ENCODE data around the gene ABCB11.
"Not testable (repeated sequence)": the region's sequence is repeated elsewhere in the genome, so short reads cannot be mapped to it uniquely, and the experiment has no call there.

Gene ABCB11

DNA sequence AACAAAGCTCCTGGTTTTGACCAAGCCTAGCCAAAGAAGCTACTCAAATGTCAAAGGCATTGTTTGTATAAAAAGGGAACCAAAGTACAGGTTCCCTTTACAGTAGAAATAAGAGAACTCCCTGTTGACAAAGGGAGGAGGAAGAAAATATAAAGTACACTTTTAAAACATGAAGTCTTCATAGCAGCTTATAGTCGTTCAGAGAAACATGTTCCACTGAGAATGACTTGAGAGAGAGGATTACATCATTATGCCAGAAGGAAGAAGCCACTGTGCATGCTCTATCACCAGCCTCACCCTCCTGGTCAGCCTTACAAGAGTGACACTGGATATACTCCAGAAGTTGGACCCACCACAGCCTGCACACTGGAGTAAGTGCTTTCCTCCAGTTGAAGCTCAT, 35.8 kb upstream of the ABCB11 start:
- no peaks in the 10 kb centered on the region for H3K9me3 ChIP-seq (ENCODE audit: control insufficient read depth in 2 of 2, low read length in 2 of 2)

DNA sequence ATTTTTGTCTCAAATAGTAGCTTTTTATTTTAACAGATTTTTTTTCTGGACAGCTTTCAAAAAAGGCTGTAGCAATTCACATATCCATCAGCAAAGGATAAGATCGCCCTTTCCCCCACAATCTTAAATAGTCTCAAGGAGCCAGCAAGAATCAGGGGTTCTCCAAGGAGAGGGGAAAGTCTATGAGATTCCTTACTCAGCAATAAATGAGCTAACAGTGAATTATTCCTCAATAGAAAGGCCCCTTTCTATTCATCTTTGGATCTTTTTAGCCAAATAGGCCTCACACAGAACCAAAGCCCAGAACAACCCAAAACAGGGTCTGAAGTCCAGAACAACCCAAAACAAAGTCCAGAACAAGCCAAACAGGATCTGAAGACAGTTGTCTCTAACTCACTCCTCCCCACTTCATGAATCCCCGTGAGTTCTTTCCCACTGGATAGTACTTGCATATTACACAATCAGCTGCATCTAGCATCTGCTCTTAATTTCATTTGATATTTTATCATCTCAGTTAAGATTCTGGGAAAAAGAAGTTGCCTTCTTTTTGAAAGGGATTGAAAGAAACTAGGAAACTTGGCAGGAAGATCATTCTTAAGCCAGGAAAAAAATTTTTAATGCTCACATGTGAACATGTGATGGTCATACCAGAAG, 34.9 kb upstream of the ABCB11 start:
- H3K36me3 ChIP-seq (ENCODE audit: control insufficient read depth in 2 of 2, insufficient read depth in 2 of 2, low read length in 2 of 2) = no peaks in the 10 kb centered on the region
- no peaks in the 10 kb centered on the region for H3K27me3 ChIP-seq (ENCODE audit: control insufficient read depth in 2 of 2, insufficient read depth in 2 of 2, low read length in 2 of 2)
- H3K9ac ChIP-seq (ENCODE audit: low read depth in 1 of 2, low read length in 2 of 2) = no peak overlapping the region
- no peaks in the 10 kb centered on the region for H3K9me3 ChIP-seq (ENCODE audit: control insufficient read depth in 2 of 2, low read length in 2 of 2)
- H3K4me1 ChIP-seq (ENCODE audit: control insufficient read depth in 2 of 2, insufficient read depth in 2 of 2, low read length in 2 of 2) = peaks cover 14 to 24% of the 10 kb centered on the region in 2 donors
- H3K4me3 ChIP-seq (ENCODE audit: low read length in 2 of 2) = no peak overlapping the region
- H3K27ac ChIP-seq (ENCODE audit: low read depth in 2 of 2, low read length in 2 of 2) = peak overlapping the region; percentile 85 to 86

More for the DNA sequence above, 35.8 kb upstream of the ABCB11 start:
- Histone ChIP-seq H3K36me3 (ENCODE audit: control insufficient read depth in 2 of 2, insufficient read depth in 2 of 2, low read length in 2 of 2) (no peaks in the 10 kb centered on the region), H3K4me3 (ENCODE audit: low read length in 2 of 2) (peak overlapping the region; percentile 20 to 63), H3K9ac (ENCODE audit: low read depth in 1 of 2, low read length in 2 of 2) (peak overlapping the region; percentile 20 to 44), H3K27me3 (ENCODE audit: control insufficient read depth in 2 of 2, insufficient read depth in 2 of 2, low read length in 2 of 2) (no peaks in the 10 kb centered on the region), H3K27ac (ENCODE audit: low read depth in 2 of 2, low read length in 2 of 2) (peak overlapping the region; percentile 85 to 86), H3K4me1 (ENCODE audit: control insufficient read depth in 2 of 2, insufficient read depth in 2 of 2, low read length in 2 of 2) (peaks cover 14 to 24% of the 10 kb centered on the region in 2 donors)

DNA sequence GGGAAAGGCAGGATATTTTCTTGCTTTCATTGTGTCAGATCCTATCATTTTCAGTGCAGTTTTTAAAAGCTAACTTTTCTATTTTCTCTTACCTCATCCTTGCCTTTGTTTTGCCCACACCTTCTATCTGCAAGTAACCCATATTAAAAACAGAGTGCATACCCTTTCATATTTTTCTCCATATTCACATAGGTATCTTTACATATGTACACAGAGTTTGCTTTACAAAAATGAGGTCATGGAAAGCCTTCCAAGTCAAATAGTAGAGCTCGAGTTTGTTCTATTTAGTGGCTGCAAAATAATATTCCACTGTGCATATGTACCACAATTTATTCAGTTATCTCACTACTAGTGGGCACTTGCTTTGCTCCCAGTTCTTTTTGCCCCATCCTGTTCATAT, 34.3 kb upstream of the ABCB11 start:
- no peaks in the 10 kb centered on the region for H3K27me3 ChIP-seq (ENCODE audit: control insufficient read depth in 2 of 2, insufficient read depth in 2 of 2, low read length in 2 of 2)
- H3K4me3 ChIP-seq (ENCODE audit: low read length in 2 of 2) = no peak overlapping the region
- H3K36me3 ChIP-seq (ENCODE audit: control insufficient read depth in 2 of 2, insufficient read depth in 2 of 2, low read length in 2 of 2) = no peaks in the 10 kb centered on the region
- H3K27ac ChIP-seq (ENCODE audit: low read depth in 2 of 2, low read length in 2 of 2) = no peak overlapping the region
- H3K9me3 ChIP-seq (ENCODE audit: control insufficient read depth in 2 of 2, low read length in 2 of 2) = no peaks in the 10 kb centered on the region
- no peak overlapping the region for H3K9ac ChIP-seq (ENCODE audit: low read depth in 1 of 2, low read length in 2 of 2)
- H3K4me1 ChIP-seq (ENCODE audit: control insufficient read depth in 2 of 2, insufficient read depth in 2 of 2, low read length in 2 of 2) = peaks cover 14 to 24% of the 10 kb centered on the region in 2 donors

DNA sequence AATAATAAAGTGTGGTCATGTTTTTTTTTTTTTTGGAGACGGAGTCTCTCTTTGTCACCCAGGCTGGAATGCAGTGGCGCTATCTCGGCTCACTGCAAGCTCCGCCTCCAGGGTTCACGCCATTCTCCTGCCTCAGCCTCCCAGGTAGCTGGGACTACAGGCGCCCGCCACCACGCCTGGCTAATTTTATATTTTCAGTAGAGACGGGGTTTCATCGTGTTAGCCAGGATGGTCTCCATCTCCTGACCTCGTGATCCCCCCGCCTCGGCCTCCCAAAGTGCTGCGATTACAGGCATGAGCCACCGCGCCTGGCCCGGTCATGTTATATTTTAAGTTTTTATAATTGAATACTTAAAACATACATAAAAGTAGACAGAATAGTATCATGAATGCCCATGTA, 33.1 kb upstream of the ABCB11 start:
- H3K4me3 ChIP-seq (ENCODE audit: low read length in 2 of 2); H3K9ac ChIP-seq (ENCODE audit: low read depth in 1 of 2, low read length in 2 of 2); H3K36me3 ChIP-seq (ENCODE audit: control insufficient read depth in 2 of 2, insufficient read depth in 2 of 2, low read length in 2 of 2); H3K9me3 ChIP-seq (ENCODE audit: control insufficient read depth in 2 of 2, low read length in 2 of 2); H3K27me3 ChIP-seq (ENCODE audit: control insufficient read depth in 2 of 2, insufficient read depth in 2 of 2, low read length in 2 of 2); H3K27ac ChIP-seq (ENCODE audit: low read depth in 2 of 2, low read length in 2 of 2): not testable (repeated sequence)
- peaks cover 14 to 24% of the 10 kb centered on the region in 2 donors for H3K4me1 ChIP-seq (ENCODE audit: control insufficient read depth in 2 of 2, insufficient read depth in 2 of 2, low read length in 2 of 2)

DNA sequence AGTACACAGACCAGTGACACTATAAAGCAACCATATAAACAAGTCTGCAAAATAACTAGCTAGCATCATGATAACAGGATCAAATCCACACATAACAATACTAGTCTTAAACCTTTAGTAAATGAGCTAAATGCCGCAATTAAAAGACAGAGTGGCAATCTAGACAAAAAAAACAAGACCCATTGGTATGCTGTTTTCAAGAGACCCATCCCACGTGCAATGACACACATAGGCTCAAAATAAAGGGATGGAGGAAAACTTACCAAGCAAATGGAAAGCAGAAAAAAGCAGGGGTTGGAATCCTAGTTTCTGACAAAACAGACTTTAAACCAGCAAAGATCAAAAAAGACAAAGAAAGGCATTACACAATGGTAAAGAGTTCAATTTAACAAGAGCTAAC, 23.5 kb upstream of the ABCB11 start:
- H3K9ac ChIP-seq (ENCODE audit: low read depth in 1 of 2, low read length in 2 of 2); H3K4me1 ChIP-seq (ENCODE audit: control insufficient read depth in 2 of 2, insufficient read depth in 2 of 2, low read length in 2 of 2); H3K9me3 ChIP-seq (ENCODE audit: control insufficient read depth in 2 of 2, low read length in 2 of 2): not testable (repeated sequence)

DNA sequence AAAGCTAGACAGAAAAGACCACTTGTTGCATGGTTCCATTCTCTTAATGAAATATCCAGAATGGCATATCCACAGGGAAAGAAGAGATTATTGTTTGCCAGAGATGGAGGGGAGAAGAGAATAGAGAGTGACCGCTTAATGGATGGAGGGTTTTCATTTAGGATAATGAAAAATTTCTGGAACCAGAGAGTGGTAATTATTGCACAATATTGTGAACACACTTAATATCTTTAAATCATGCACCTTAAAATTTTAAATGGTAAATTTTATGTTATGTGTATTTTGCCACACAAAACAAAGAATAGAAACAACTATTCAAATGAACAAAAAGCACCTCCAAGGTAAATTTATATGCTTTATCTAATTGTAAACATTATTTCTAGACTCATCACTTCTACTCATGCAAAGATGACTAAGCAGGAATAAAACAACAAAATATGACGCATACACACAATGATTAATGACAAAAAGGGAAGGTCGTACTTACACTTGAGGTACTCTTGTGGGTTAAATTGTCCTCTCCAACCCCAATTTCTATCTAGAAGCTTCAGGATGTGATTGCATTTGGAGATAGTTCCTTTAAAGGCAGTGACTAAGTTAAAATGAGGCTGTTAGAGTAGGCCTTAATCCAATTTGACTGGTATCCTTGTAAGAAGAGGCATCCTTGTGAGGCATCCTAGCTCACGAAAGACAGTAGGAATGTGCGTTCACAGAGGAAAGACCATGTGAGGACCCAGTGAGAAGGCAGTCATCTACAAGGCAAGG, 19.5 kb upstream of the ABCB11 start:
- Histone ChIP-seq H3K27ac (ENCODE audit: low read depth in 2 of 2, low read length in 2 of 2) (no peak overlapping the region), H3K4me1 (ENCODE audit: control insufficient read depth in 2 of 2, insufficient read depth in 2 of 2, low read length in 2 of 2) (peaks cover 0 to 9% of the 10 kb centered on the region in 2 donors), H3K9ac (ENCODE audit: low read depth in 1 of 2, low read length in 2 of 2) (no peak overlapping the region), H3K4me3 (ENCODE audit: low read length in 2 of 2) (no peak overlapping the region), H3K9me3 (ENCODE audit: control insufficient read depth in 2 of 2, low read length in 2 of 2) (peaks cover 0 to 5% of the 10 kb centered on the region in 2 donors), H3K27me3 (ENCODE audit: control insufficient read depth in 2 of 2, insufficient read depth in 2 of 2, low read length in 2 of 2) (no peaks in the 10 kb centered on the region), H3K36me3 (ENCODE audit: control insufficient read depth in 2 of 2, insufficient read depth in 2 of 2, low read length in 2 of 2) (no peaks in the 10 kb centered on the region)

More for the DNA sequence above, 23.5 kb upstream of the ABCB11 start:
- not testable (repeated sequence) for H3K4me3 ChIP-seq (ENCODE audit: low read length in 2 of 2); H3K36me3 ChIP-seq (ENCODE audit: control insufficient read depth in 2 of 2, insufficient read depth in 2 of 2, low read length in 2 of 2); H3K27ac ChIP-seq (ENCODE audit: low read depth in 2 of 2, low read length in 2 of 2); H3K27me3 ChIP-seq (ENCODE audit: control insufficient read depth in 2 of 2, insufficient read depth in 2 of 2, low read length in 2 of 2)

DNA sequence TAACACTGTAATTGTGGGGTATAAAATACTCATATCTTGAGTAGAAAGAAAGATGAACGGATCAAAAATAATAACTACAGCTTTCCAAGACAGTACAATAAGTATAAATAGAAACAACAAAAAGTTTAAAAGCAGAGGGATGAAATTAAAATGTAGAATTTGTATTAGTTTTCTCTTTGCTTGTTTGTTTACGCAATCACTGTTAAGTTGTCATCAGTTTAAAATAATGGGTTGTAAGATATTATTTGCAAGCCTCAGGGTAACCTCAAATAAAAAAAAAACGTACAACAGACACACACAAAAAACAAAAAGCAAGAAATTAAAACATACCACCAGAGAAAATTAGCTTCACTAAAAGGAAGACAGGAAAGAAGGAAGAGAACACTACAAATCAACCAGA, 18.0 kb upstream of the ABCB11 start:
- H3K27ac ChIP-seq (ENCODE audit: low read depth in 2 of 2, low read length in 2 of 2) = no peak overlapping the region
- H3K9me3 ChIP-seq (ENCODE audit: control insufficient read depth in 2 of 2, low read length in 2 of 2) = no peaks in the 10 kb centered on the region
- H3K36me3 ChIP-seq (ENCODE audit: control insufficient read depth in 2 of 2, insufficient read depth in 2 of 2, low read length in 2 of 2) = no peaks in the 10 kb centered on the region
- H3K9ac ChIP-seq (ENCODE audit: low read depth in 1 of 2, low read length in 2 of 2) = no peak overlapping the region
- no peaks in the 10 kb centered on the region for H3K27me3 ChIP-seq (ENCODE audit: control insufficient read depth in 2 of 2, insufficient read depth in 2 of 2, low read length in 2 of 2)
- H3K4me1 ChIP-seq (ENCODE audit: control insufficient read depth in 2 of 2, insufficient read depth in 2 of 2, low read length in 2 of 2) = peaks cover 0 to 9% of the 10 kb centered on the region in 2 donors
- no peak overlapping the region for H3K4me3 ChIP-seq (ENCODE audit: low read length in 2 of 2)

DNA sequence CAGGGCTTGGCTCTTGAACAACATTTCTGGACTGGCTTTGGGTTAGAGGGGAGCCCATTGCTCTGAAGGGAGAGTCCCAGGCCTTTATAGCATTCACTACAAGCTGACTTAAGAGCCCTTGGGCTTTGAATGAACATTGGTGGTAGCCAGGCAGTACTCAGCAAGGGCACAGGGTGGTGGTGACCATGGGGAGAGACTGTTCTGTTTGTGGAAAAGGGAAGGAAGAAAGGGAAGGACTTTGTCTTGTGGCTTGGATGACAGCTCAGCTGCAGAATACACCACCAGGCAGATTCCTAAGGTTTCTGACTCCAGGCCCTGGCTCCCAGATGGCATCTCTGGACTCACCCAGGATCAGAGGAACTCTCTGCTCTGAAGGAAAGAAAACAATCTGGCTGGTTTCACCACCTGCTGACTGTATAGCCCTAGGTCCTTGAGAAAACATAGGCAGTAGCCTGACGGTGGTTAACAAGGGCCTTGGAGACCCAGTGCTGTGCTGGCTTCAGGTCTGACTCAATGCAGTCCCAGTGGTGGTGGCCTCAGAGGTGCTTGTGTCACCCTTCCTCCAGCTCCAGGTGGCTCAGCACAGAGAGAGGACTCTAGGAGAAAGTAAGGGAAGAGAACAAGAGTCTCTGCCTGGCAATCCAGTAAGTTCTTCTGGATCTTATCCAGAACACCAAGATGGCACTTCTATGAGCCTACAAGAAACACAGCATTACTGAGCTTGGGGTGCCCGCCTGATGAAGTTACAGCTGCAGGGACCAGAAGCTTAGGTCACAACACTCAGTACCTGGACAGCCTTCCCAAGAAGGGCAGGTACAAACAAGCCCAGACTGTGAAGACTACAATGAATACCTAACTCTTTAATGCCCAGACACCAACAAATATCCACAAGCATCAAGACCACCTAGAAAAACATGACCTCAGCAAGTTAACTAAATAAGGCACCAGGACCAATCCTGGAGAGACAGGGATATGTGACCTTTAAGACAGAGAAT, 16.4 kb upstream of the ABCB11 start:
- peak overlapping the region in 1 of 2 donors; percentile 18 for H3K9ac ChIP-seq (ENCODE audit: low read depth in 1 of 2, low read length in 2 of 2)
- H3K27ac ChIP-seq (ENCODE audit: low read depth in 2 of 2, low read length in 2 of 2) = peak overlapping the region; percentile 35 to 72
- H3K27me3 ChIP-seq (ENCODE audit: control insufficient read depth in 2 of 2, insufficient read depth in 2 of 2, low read length in 2 of 2) = no peaks in the 10 kb centered on the region
- no peak overlapping the region for H3K4me3 ChIP-seq (ENCODE audit: low read length in 2 of 2)
- H3K36me3 ChIP-seq (ENCODE audit: control insufficient read depth in 2 of 2, insufficient read depth in 2 of 2, low read length in 2 of 2) = no peaks in the 10 kb centered on the region
- H3K4me1 ChIP-seq (ENCODE audit: control insufficient read depth in 2 of 2, insufficient read depth in 2 of 2, low read length in 2 of 2) = peaks cover 0 to 9% of the 10 kb centered on the region in 2 donors
- H3K9me3 ChIP-seq (ENCODE audit: control insufficient read depth in 2 of 2, low read length in 2 of 2) = peaks cover 0 to 3% of the 10 kb centered on the region in 2 donors

DNA sequence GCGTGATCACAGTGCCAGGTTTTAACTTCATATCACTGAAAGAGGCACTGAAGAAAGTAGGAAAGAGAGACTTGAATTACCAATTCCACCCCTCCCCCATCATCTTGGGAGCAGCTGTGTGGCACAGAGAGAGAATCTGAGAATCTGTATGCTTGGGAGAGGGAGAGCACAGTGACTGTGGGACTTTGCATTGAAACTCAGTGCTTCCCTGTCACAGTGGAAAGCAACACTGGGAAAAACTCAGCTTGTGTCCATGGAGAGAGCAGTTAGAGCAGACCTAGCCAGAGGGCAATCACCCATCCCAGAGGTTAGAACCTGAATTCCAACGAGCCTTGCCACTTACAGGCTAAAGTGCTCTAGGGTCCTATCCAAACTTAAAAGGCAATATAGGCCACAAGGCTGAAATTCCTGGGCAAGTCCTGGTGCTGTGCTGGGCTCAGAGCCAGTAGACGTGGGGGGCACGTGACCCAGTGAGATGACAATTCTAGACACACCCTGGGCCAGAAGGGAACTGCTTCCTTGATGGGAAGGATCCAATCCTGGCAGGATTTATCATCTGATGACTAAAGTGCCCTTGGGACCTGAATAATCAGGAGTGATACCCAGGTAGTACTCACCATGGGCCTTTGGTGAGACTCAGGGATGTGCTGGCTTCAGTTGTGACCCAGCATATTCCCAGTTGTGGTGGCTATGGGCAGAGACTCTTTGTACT, 15.5 kb upstream of the ABCB11 start:
- H3K9ac ChIP-seq (ENCODE audit: low read depth in 1 of 2, low read length in 2 of 2) = peak overlapping the region in 1 of 2 donors; percentile 18
- peaks cover 0 to 9% of the 10 kb centered on the region in 2 donors for H3K4me1 ChIP-seq (ENCODE audit: control insufficient read depth in 2 of 2, insufficient read depth in 2 of 2, low read length in 2 of 2)
- no peaks in the 10 kb centered on the region for H3K36me3 ChIP-seq (ENCODE audit: control insufficient read depth in 2 of 2, insufficient read depth in 2 of 2, low read length in 2 of 2)
- H3K27me3 ChIP-seq (ENCODE audit: control insufficient read depth in 2 of 2, insufficient read depth in 2 of 2, low read length in 2 of 2) = no peaks in the 10 kb centered on the region
- no peak overlapping the region for H3K4me3 ChIP-seq (ENCODE audit: low read length in 2 of 2)
- peaks cover 0 to 3% of the 10 kb centered on the region in 2 donors for H3K9me3 ChIP-seq (ENCODE audit: control insufficient read depth in 2 of 2, low read length in 2 of 2)
- H3K27ac ChIP-seq (ENCODE audit: low read depth in 2 of 2, low read length in 2 of 2) = peak overlapping the region; percentile 69 to 72
